Endothelial cell of umbilical vein (primary cell): ENCODE data around the gene AQR. TPM values are rescaled to one million over a fixed set of nuclear protein-coding genes. Genes with fewer than 3 reads are reported as not detected.

ENCODE experiments used
- BruUV-seq: library from RNA; stranded (reverse); fragments of 400-500 nt; replicated peaks from 2 replicates; lab custom pipeline; 2021; lab: Mats Ljungman, UMichigan
- CTCF ChIA-PET: fragments of 300-600, 350-600 bp; sonication (Branson Sonifier 250); formaldehyde crosslinking; loops from one replicate; lab custom pipeline; 2021; ENCODE audit warnings: antibody characterized with exemption, inconsistent platforms; lab: Charles Lee
- POLR2A ChIA-PET: fragments of 300-600, 350-600 bp; sonication (Branson Sonifier 250); formaldehyde crosslinking; loops from one replicate; lab custom pipeline; 2021; ENCODE audit warnings: antibody characterized with exemption, inconsistent platforms; lab: Charles Lee
- DNase-seq: peaks from one replicate; pipeline ENCODE4 v3.0.0-alpha.2; 2011; ENCODE audit warnings: low read depth, low spot score
- FAIRE-seq: peaks from 2 replicates; lab custom pipeline; 2011; peaks lifted over from hg19 to GRCh38; lab: Jason Lieb, UNC
- H2AFZ ChIP-seq: 2 replicates; pipeline ENCODE4 v1.6.0; 2012; ENCODE audit warnings: low read depth, low read length, control low read depth, inconsistent platforms
- H3K27ac ChIP-seq: 2 replicates; pipeline ENCODE4 v1.5.1; 2011; ENCODE audit warnings: low read depth, mild to moderate bottlenecking, control low read depth, low read length, moderate library complexity; ENCODE audit not compliant: insufficient read depth
- H3K27me3 ChIP-seq, 2 experiments: 2 replicates each; pipeline versions ENCODE4 v1.6.0 to v1.6.1; 2011; ENCODE audit warnings: low read length in 2 of 2, mixed read lengths in 1 of 2; ENCODE audit not compliant: control insufficient read depth in 2 of 2, insufficient read depth in 2 of 2
- H3K36me3 ChIP-seq, 2 experiments: 2 replicates in 1 of 2; 3 replicates in 1 of 2; pipeline ENCODE4 v1.5.1; 2011; ENCODE audit warnings: low read length in 2 of 2, mild to moderate bottlenecking in 1 of 2, moderate library complexity in 1 of 2; ENCODE audit not compliant: control insufficient read depth in 2 of 2, insufficient read depth in 2 of 2; ENCODE audit errors: extremely low read depth in 1 of 2
- H3K4me1 ChIP-seq: 3 replicates; pipeline ENCODE4 v1.5.1; 2011; ENCODE audit warnings: mild to moderate bottlenecking, low read length; ENCODE audit not compliant: control insufficient read depth, insufficient read depth; ENCODE audit errors: extremely low read depth
- H3K4me2 ChIP-seq: 2 replicates; pipeline ENCODE4 v1.6.1; 2011; ENCODE audit warnings: low read length, control low read depth, mixed read lengths; ENCODE audit not compliant: insufficient read depth
- H3K4me3 ChIP-seq, 3 experiments: fragments of 200-600 bp in 1 of 3; sonication (generic), shearing (Covaris generic) in 1 of 3; replicated peaks in 1 of 3; 2 replicates each; pipeline ENCODE4 v1.5.1; 2011 to 2016; ENCODE audit warnings: control low read depth in 3 of 3, low read length in 3 of 3, mild to moderate bottlenecking in 2 of 3, inconsistent platforms in 1 of 3, low read depth in 1 of 3, moderate library complexity in 1 of 3; ENCODE audit not compliant: insufficient read depth in 1 of 3
- H3K79me2 ChIP-seq: 2 replicates; pipeline ENCODE4 v1.6.0; 2012; ENCODE audit warnings: low read length, inconsistent platforms; ENCODE audit not compliant: control insufficient read depth, insufficient read depth
- H3K9ac ChIP-seq: replicated peaks from 2 replicates; pipeline ENCODE3; 2011; ENCODE audit warnings: low read length, control low read depth; ENCODE audit not compliant: insufficient read depth; ENCODE audit errors: extremely low read depth
- H3K9me1 ChIP-seq: replicated peaks from 3 replicates; pipeline ENCODE4 v1.6.0; 2011; ENCODE audit warnings: mild to moderate bottlenecking, low read length; ENCODE audit not compliant: control insufficient read depth, insufficient read depth; ENCODE audit errors: extremely low read depth
- H3K9me3 ChIP-seq: replicated peaks from 2 replicates; pipeline ENCODE4 v1.5.1; 2012; ENCODE audit warnings: low read length, inconsistent platforms; ENCODE audit not compliant: control insufficient read depth, insufficient read depth
- H4K20me1 ChIP-seq: replicated peaks from 2 replicates; pipeline ENCODE3; 2011; ENCODE audit warnings: mild to moderate bottlenecking, low read length; ENCODE audit not compliant: control insufficient read depth, insufficient read depth; ENCODE audit errors: extremely low read depth
- CTCF ChIP-seq, 2 donors: IDR thresholded peaks; 1 replicate in 1 of 2; 2 replicates in 1 of 2; pipeline ENCODE4 v1.5.1; 2011; ENCODE audit warnings: low read length in 2 of 2, mild to moderate bottlenecking in 2 of 2, moderate library complexity in 2 of 2, control low read depth in 1 of 2, inconsistent platforms in 1 of 2, low read depth in 1 of 2; ENCODE audit not compliant: insufficient read depth in 1 of 2; ENCODE audit errors: extremely low read depth in 1 of 2
- EZH2 ChIP-seq: IDR thresholded peaks from 2 replicates; pipeline ENCODE4 v1.6.1; 2012; ENCODE audit warnings: borderline replicate concordance, low read depth, mild to moderate bottlenecking, moderate library complexity, low read length, inconsistent platforms; ENCODE audit not compliant: severe bottlenecking
- FOS ChIP-seq: IDR thresholded peaks from 2 replicates; pipeline ENCODE4 v1.6.1; 2011; ENCODE audit warnings: mild to moderate bottlenecking, low read length, moderate library complexity, borderline replicate concordance; ENCODE audit not compliant: insufficient read depth
- GATA2 ChIP-seq: IDR thresholded peaks from 2 replicates; pipeline ENCODE4 v1.7.0; 2011; ENCODE audit warnings: low read depth, mild to moderate bottlenecking, moderate library complexity, mixed read lengths, low read length; ENCODE audit not compliant: insufficient read length, insufficient read depth
- JUN ChIP-seq: IDR thresholded peaks from 2 replicates; pipeline ENCODE4 v1.6.1; 2011; ENCODE audit warnings: borderline replicate concordance, low read depth; ENCODE audit not compliant: insufficient read length, insufficient read depth
- MYC ChIP-seq: IDR thresholded peaks from one replicate; pipeline ENCODE4 v1.6.1; 2011; ENCODE audit warnings: mild to moderate bottlenecking, low read depth, low read length
- POLR2A ChIP-seq: IDR thresholded peaks from 2 replicates; pipeline ENCODE4 v1.6.1; 2012; ENCODE audit warnings: low read depth, mild to moderate bottlenecking, control low read depth, low read length
- POLR2AphosphoS5 ChIP-seq: IDR thresholded peaks from 2 replicates; pipeline ENCODE4 v1.6.1; 2012; ENCODE audit warnings: low read depth, mild to moderate bottlenecking, control low read depth, low read length, moderate library complexity; ENCODE audit not compliant: insufficient read depth
- dilution Hi-C: fragments of 300-500 bp; cut with MboI; formaldehyde crosslinking; loops from one replicate; pipeline ENCODE4 v1.15.0; 2019; ENCODE audit warnings: low sequenced_read_pairs; ENCODE audit not compliant: extremely low pct_ligation_motif_present
- intact Hi-C: fragments of 100-400 bp; cut with micrococcal nuclease; formaldehyde crosslinking; loops from one replicate; pipeline ENCODE4 v1.10.0; 2022
- polyA plus RNA-seq, 4 experiments: library from polyadenylated mRNA; depleted of rRNA in 3 of 4; stranded (reverse) in 3 of 4; unstranded in 1 of 4; fragments of >200 nt; gene quantifications; 2 replicates each; pipeline versions ENCODE4 v1.2.1 to v1.2.3, GENCODE V29; 2011 to 2012; ENCODE audit warnings: missing spikeins in 1 of 4
- total RNA-seq: library from RNA; stranded (reverse); gene quantifications from 2 replicates; pipeline ENCODE4 v1.2.3, GENCODE V29; 2021
- TF ChIP-seq, protein P1 (sequence below): IDR thresholded peaks from 2 replicates; pipeline ENCODE4 v1.6.1; 2011; ENCODE audit not compliant: insufficient read depth, insufficient read length

The AQR gene
- total and polyA plus RNA-seq, 2 donors (not counting 3 experiments of a cell fraction or from before 2014, with no cell fraction given), result 18.7 to 37.5 TPM

DNA sequence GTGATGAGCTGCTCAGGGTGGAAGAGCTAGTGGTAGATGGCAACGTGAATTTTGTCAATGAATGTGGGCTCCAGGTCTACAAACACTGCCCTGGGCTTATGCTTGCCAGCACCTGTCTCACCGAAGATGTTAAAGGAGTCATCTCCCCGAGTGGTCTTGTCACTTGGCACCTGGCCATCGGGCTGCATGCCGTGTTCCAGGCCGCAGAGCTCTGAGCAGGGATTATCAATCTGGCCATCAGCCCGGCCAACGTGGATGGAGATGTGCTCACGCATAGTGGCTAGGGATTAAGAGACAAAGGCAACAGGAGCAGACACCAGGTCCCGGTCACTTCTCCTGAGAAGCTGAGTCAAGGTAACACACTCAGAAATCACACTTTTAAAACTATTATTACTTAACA is 119.4 kb downstream of the AQR start:
- DNase-seq, result no peak
- intact Hi-C loops, result loop anchor here (10.0 kb wide), 2 partner anchors 145 to 235 kb away; no protein-coding TSS in a partner anchor
- ChIA-PET POLR2A (no interaction called here), CTCF (interaction anchor here (1.1 kb wide), 1 partner anchor 17 kb away, joined by 3 read pairs; no protein-coding TSS in a partner anchor)
- Histone ChIP-seq H3K79me2 (no peaks in the 10 kb centered on the region), H3K27ac (no peak overlapping the region), H3K9me1 (no peaks in the 10 kb centered on the region), H3K4me3 (no peak overlapping the region), H3K27me3 (no peaks in the 10 kb centered on the region), H3K9ac (no peak overlapping the region), H2AFZ (no peak overlapping the region), H4K20me1 (no peaks in the 10 kb centered on the region), H3K4me2 (no peak overlapping the region), H3K36me3 (no peaks in the 10 kb centered on the region), H3K4me1 (peaks cover 17% of the 10 kb centered on the region), H3K9me3 (no peaks in the 10 kb centered on the region)
- no peak for FAIRE-seq
- no TSS peak for BruUV-seq
- TF ChIP-seq, protein P1, sequence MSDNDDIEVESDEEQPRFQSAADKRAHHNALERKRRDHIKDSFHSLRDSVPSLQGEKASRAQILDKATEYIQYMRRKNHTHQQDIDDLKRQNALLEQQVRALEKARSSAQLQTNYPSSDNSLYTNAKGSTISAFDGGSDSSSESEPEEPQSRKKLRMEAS, result no peak
- no peak for TF ChIP-seq FOS
- TF ChIP-seq JUN, result no peak
- TF ChIP-seq MYC, result no peak
- TF ChIP-seq POLR2A, result no peak
- TF ChIP-seq CTCF (IDR thresholded peaks at IDR 0.05; ENCODE audit: extremely low read depth in 1 of 2, insufficient read depth in 1 of 2, low read depth in 1 of 2, low read length in 2 of 2), result no peak
- no peak for TF ChIP-seq GATA2
- TF ChIP-seq EZH2, result no peak
- TF ChIP-seq POLR2AphosphoS5, result no peak
- dilution Hi-C loops, result no loop called here
